ENCODE measurements around the gene PRKN. TPM values are rescaled to one million over a fixed set of nuclear protein-coding genes. Genes with fewer than 3 reads are reported as not detected.

Gene PRKN
- total and polyA plus RNA-seq, 9 donors = 3.0 to 15.0 (median 9.2) TPM

DNA sequence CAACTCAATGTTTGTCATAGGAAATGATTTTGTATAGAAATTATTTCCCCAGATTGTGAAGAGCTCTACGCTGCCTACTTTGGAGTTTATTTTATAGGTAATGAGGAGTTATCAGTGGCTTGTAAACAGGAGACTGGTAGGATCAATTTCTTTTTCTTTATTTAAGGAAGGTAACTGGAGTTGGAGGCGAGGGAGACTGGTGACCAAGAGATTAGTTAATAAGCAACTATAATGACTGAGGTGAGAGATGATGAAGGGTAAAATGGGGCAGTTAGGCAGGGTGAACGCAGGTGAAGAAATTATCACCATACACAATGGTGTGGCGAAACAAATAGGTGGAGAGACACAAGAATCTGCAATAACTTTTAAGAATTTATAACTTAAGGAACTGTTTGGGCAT lies 100.2 kb downstream of the PRKN start:
- H3K9me3 ChIP-seq = no peaks in the 10 kb centered on the region
- no peak overlapping the region for H3K4me3 ChIP-seq
- H3K36me3 ChIP-seq = no peaks in the 10 kb centered on the region
- peaks cover 2% of the 10 kb centered on the region for H3K4me1 ChIP-seq (ENCODE audit: insufficient read depth)
- H3K27ac ChIP-seq = no peak overlapping the region
- 74 to 87% (median 87%) methylated on average over 4 of the region's 4 CpGs for WGBS, 3 donors
- H3K27me3 ChIP-seq = no peaks in the 10 kb centered on the region
- TF ChIP-seq, protein P1, sequence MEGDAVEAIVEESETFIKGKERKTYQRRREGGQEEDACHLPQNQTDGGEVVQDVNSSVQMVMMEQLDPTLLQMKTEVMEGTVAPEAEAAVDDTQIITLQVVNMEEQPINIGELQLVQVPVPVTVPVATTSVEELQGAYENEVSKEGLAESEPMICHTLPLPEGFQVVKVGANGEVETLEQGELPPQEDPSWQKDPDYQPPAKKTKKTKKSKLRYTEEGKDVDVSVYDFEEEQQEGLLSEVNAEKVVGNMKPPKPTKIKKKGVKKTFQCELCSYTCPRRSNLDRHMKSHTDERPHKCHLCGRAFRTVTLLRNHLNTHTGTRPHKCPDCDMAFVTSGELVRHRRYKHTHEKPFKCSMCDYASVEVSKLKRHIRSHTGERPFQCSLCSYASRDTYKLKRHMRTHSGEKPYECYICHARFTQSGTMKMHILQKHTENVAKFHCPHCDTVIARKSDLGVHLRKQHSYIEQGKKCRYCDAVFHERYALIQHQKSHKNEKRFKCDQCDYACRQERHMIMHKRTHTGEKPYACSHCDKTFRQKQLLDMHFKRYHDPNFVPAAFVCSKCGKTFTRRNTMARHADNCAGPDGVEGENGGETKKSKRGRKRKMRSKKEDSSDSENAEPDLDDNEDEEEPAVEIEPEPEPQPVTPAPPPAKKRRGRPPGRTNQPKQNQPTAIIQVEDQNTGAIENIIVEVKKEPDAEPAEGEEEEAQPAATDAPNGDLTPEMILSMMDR (IDR thresholded peaks at IDR 0.05) = no peak
- TF ChIP-seq EP300 (IDR thresholded peaks at IDR 0.05) = no peak
- TF ChIP-seq POLR2A (IDR thresholded peaks at IDR 0.05) = no peak
- no peak for DNase-seq
- intact Hi-C loops (cut with DNase I) = no loop called here

DNA sequence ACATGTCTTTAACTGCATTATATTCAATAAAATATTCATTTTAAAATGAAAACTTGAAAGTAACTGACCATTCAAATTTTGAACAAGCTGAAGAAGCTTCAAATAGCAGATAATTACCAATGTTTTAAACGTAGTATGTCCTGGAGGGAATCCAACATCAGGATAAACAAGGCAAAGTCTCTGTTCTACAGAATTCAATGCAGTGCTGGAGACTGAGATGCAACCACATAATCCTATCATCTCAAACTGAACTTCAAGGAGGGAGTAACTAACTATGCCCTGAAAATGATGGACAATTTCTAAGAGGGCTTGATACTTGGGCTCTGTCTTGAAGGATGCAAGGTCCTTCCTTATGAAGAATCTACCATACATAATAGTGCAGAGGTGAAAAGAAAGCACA lies 100.7 kb downstream of the PRKN start:
- intact Hi-C loops (cut with DNase I) = no loop called here
- no peak for TF ChIP-seq EP300 (IDR thresholded peaks at IDR 0.05)
- Histone ChIP-seq H3K27ac (no peak overlapping the region), H3K4me1 (ENCODE audit: insufficient read depth) (peaks cover 2% of the 10 kb centered on the region), H3K27me3 (no peaks in the 10 kb centered on the region), H3K4me3 (no peak overlapping the region), H3K9me3 (no peaks in the 10 kb centered on the region), H3K36me3 (no peaks in the 10 kb centered on the region)
- DNase-seq = no peak
- 28 to 38% (median 28%) methylated on average over 1 of the region's 1 CpG for WGBS, 3 donors

GRCh38 chr6:162625846-162626540 lies 101.6 kb downstream of the PRKN start:
- no peak overlapping the region for H3K4me3 ChIP-seq
- no peaks in the 10 kb centered on the region for H3K27me3 ChIP-seq
- no peak for DNase-seq
- no peaks in the 10 kb centered on the region for H3K9me3 ChIP-seq
- intact Hi-C loops (cut with DNase I) = no loop called here
- H3K27ac ChIP-seq = peak overlapping the region in 1 of 2 donors; percentile 1
- H3K36me3 ChIP-seq = no peaks in the 10 kb centered on the region
- H3K4me1 ChIP-seq (ENCODE audit: insufficient read depth) = peaks cover 2% of the 10 kb centered on the region
- 15 to 40% (median 26%) methylated on average over 5 of the region's 5 CpGs for WGBS, 3 donors
- TF ChIP-seq EP300 (IDR thresholded peaks at IDR 0.05) = no peak
- TF ChIP-seq, protein P1 (IDR thresholded peaks at IDR 0.05) = no peak

DNA sequence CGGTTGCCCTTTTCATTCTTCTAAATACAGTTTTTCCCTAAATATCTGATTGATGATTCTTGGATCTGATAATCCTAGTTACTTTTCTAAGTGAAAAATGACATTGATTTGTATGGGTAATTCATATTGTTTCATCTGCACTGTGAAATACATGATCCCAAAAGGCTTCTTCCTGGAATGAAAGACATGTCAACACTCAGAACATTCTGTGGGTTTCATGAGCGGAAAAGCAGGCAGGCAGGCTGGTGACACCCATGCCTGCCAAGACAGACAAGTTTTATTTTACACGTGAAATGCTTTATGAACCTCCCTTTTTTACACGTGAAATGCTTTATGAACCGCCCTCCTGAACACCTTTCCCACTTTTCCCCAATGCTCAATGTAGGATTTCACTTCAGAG lies 105.0 kb downstream of the PRKN start:
- TF ChIP-seq POLR2A (IDR thresholded peaks at IDR 0.05) = no peak
- TF ChIP-seq, protein P1 (IDR thresholded peaks at IDR 0.05) = no peak
- TF ChIP-seq EP300 (IDR thresholded peaks at IDR 0.05) = no peak
- H3K4me3 ChIP-seq = no peak overlapping the region

GRCh38 chr6:162621246-162621645 lies 106.3 kb downstream of the PRKN start:
- intact Hi-C loops (cut with DNase I) = no loop called here
- no peak for DNase-seq
- Histone ChIP-seq H3K36me3 (no peaks in the 10 kb centered on the region), H3K4me1 (ENCODE audit: insufficient read depth) (no peaks in the 10 kb centered on the region), H3K27ac (no peak overlapping the region), H3K9me3 (no peaks in the 10 kb centered on the region), H3K27me3 (no peaks in the 10 kb centered on the region), H3K4me3 (no peak overlapping the region)
- TF ChIP-seq, protein P1 (IDR thresholded peaks at IDR 0.05) = no peak
- TF ChIP-seq POLR2A (IDR thresholded peaks at IDR 0.05) (no peak), EP300 (IDR thresholded peaks at IDR 0.05) (no peak)
- 67 to 78% (median 70%) methylated on average over 4 of the region's 4 CpGs for WGBS, 3 donors

More for the DNA sequence above, 105.0 kb downstream of the PRKN start:
- intact Hi-C loops (cut with DNase I) = no loop called here
- H3K27ac ChIP-seq = no peak overlapping the region
- DNase-seq = no peak
- no peaks in the 10 kb centered on the region for H3K27me3 ChIP-seq
- WGBS, 3 donors = 74 to 79% (median 77%) methylated on average over 5 of the region's 5 CpGs
- H3K36me3 ChIP-seq = no peaks in the 10 kb centered on the region
- peaks cover 2% of the 10 kb centered on the region for H3K4me1 ChIP-seq (ENCODE audit: insufficient read depth)
- no peaks in the 10 kb centered on the region for H3K9me3 ChIP-seq
